B cell (primary cell): Measurements from ENCODE around the gene ORAI2. TPM values are rescaled to one million over a fixed set of nuclear protein-coding genes. Genes with fewer than 3 reads are reported as not detected.
"Not testable (repeated sequence)": the region's sequence is repeated elsewhere in the genome, so short reads cannot be mapped to it uniquely, and the experiment has no call there.

Experiments used
- ATAC-seq: fragments of 200-7000 bp; cut with Tn5 transposase; one replicate; pipeline ENCODE4 v1.10.0; 2021; ENCODE audit warnings: low read depth, mild to moderate bottlenecking, moderate number of reproducible peaks, moderate library complexity
- CTCF ChIA-PET: fragments of 350-600 bp; sonication (Branson Sonifier 250); formaldehyde crosslinking; loops from one replicate; lab custom pipeline; 2021; ENCODE audit warnings: antibody characterized with exemption, inconsistent platforms; lab: Charles Lee
- POLR2A ChIA-PET: fragments of 350-600 bp; sonication (Branson Sonifier 250); formaldehyde crosslinking; loops from one replicate; lab custom pipeline; 2021; ENCODE audit warnings: antibody characterized with exemption; lab: Charles Lee
- DNase-seq: peaks from one replicate; pipeline ENCODE4 v3.0.0; 2013
- H2AFZ ChIP-seq: 2 replicates; pipeline ENCODE4 v1.6.1; 2012; ENCODE audit warnings: mild to moderate bottlenecking, low read depth, low read length; ENCODE audit not compliant: insufficient read depth, poor library complexity, severe bottlenecking
- H3K27ac ChIP-seq, 2 donors: 1 replicate in 1 of 2; 2 replicates in 1 of 2; pipeline ENCODE4 v1.5.1; 2012 to 2013; ENCODE audit warnings: low read length in 2 of 2, mild to moderate bottlenecking in 2 of 2, moderate library complexity in 1 of 2
- H3K27me3 ChIP-seq, 4 experiments: fragments of 200-600 bp in 1 of 4; sonication (generic) in 1 of 4; replicated peaks in 1 of 4; 1 replicate in 2 of 4; 2 replicates in 2 of 4; pipeline versions ENCODE4 v1.6.1 to v1.7.0; 2013 to 2016; ENCODE audit warnings: low read length in 3 of 4, mild to moderate bottlenecking in 2 of 4, mixed read lengths in 1 of 4, moderate library complexity in 1 of 4; ENCODE audit not compliant: insufficient read depth in 4 of 4, control insufficient read depth in 3 of 4; ENCODE audit errors: control extremely low read depth in 1 of 4
- H3K36me3 ChIP-seq, 2 experiments: replicated peaks in 1 of 2; 1 replicate in 1 of 2; 2 replicates in 1 of 2; pipeline versions ENCODE4 v1.6.1 to v1.7.1; 2013; ENCODE audit warnings: low read length in 1 of 2; ENCODE audit not compliant: insufficient read depth in 2 of 2, control insufficient read depth in 1 of 2; ENCODE audit errors: control extremely low read depth in 1 of 2, extremely low read depth in 1 of 2
- H3K4me1 ChIP-seq, 2 donors: fragments of 200-600 bp in 1 of 2; sonication (generic) in 1 of 2; 1 replicate in 1 of 2; 2 replicates in 1 of 2; pipeline versions ENCODE4 v1.5.1 to v1.6.1; 2013 to 2017; ENCODE audit warnings: low read length in 2 of 2; ENCODE audit not compliant: control insufficient read depth in 2 of 2, insufficient read depth in 2 of 2
- H3K4me2 ChIP-seq: replicated peaks from 2 replicates; pipeline ENCODE3; 2012; ENCODE audit warnings: mild to moderate bottlenecking, low read depth, low read length; ENCODE audit not compliant: poor library complexity, severe bottlenecking
- H3K4me3 ChIP-seq, 5 experiments: fragments of 200-600 bp in 1 of 5; sonication (generic) in 1 of 5; 1 replicate in 3 of 5; 2 replicates in 2 of 5; pipeline versions ENCODE4 v1.5.1 to v1.7.0; 2011 to 2016; ENCODE audit warnings: low read length in 4 of 5, mild to moderate bottlenecking in 4 of 5, low read depth in 2 of 5, control low read depth in 1 of 5, moderate library complexity in 1 of 5; ENCODE audit not compliant: insufficient read depth in 1 of 5; ENCODE audit errors: control extremely low read depth in 1 of 5, extremely low read depth in 1 of 5
- H3K79me2 ChIP-seq: fragments of 200-600 bp; sonication (generic); one replicate; pipeline ENCODE4 v1.6.0; 2016; ENCODE audit warnings: low read length; ENCODE audit not compliant: control insufficient read depth, insufficient read depth
- H3K9ac ChIP-seq: fragments of 200-600 bp; sonication (generic); 2 replicates; pipeline ENCODE4 v1.6.1; 2017; ENCODE audit warnings: mild to moderate bottlenecking, low read length, moderate library complexity
- H3K9me3 ChIP-seq, 3 donors: one replicate each; pipeline versions ENCODE4 v1.6.1 to v1.7.1; 2013; ENCODE audit warnings: low read length in 2 of 3; ENCODE audit not compliant: control insufficient read depth in 2 of 3, insufficient read depth in 1 of 3; ENCODE audit errors: control extremely low read depth in 1 of 3
- H4K20me1 ChIP-seq: 2 replicates; pipeline ENCODE4 v1.6.0; 2012; ENCODE audit warnings: mild to moderate bottlenecking, low read length; ENCODE audit not compliant: insufficient read depth, control insufficient read depth, poor library complexity, severe bottlenecking
- H3K27ac Mint-ChIP-seq: one replicate; pipeline ENCODE4 v1.8.0; 2021; ENCODE audit warnings: mixed read lengths
- H3K27me3 Mint-ChIP-seq: one replicate; pipeline ENCODE4 v1.8.0; 2021; ENCODE audit warnings: mixed read lengths
- H3K4me1 Mint-ChIP-seq: one replicate; pipeline ENCODE4 v1.8.0; 2021; ENCODE audit warnings: mixed read lengths
- H3K4me3 Mint-ChIP-seq: one replicate; pipeline ENCODE4 v1.8.0; 2021; ENCODE audit warnings: mixed read lengths
- H3K9me3 Mint-ChIP-seq: one replicate; pipeline ENCODE4 v1.8.0; 2022; ENCODE audit warnings: mixed read lengths; ENCODE audit not compliant: insufficient read depth
- WGBS: methylation state at CpG from one replicate; pipeline ENCODE4 v1.1.5; 2013; ENCODE audit warnings: missing lambda C conversion rate; ENCODE audit not compliant: insufficient coverage; 5-methylcytosine and 5-hydroxymethylcytosine counted together
- intact Hi-C: fragments of 100-400 bp; cut with micrococcal nuclease; formaldehyde crosslinking; loops from one replicate; pipeline ENCODE4 v1.10.0; 2022
- polyA plus RNA-seq: library from polyadenylated mRNA; depleted of rRNA; stranded (reverse); fragments of >200 nt; gene quantifications from 2 replicates; pipeline ENCODE4 v1.2.3, GENCODE V29; 2012
- total RNA-seq, 2 donors: library from RNA; stranded (reverse); fragments of 120-200 nt in 1 of 2; gene quantifications; 1 replicate in 1 of 2; 2 replicates in 1 of 2; pipeline versions ENCODE4 v1.2.3 to v1.2.4, GENCODE V29; 2013 to 2022

ORAI2 gene
- total and polyA plus RNA-seq, 2 donors (not counting 1 experiment from before 2014, with no cell fraction given) = 177 to 450 TPM

GRCh38 chr7:102494026-102494425, 60.7 kb downstream of the ORAI2 start:
- H3K4me3 ChIP-seq = peak overlapping the region in 3 of 5 experiments; percentile 40
- H3K4me2 ChIP-seq, H3K27me3 Mint-ChIP-seq, H4K20me1 ChIP-seq, H3K36me3 ChIP-seq, H3K27ac Mint-ChIP-seq, ATAC-seq, H3K9me3 Mint-ChIP-seq, H3K9me3 ChIP-seq, H3K4me3 Mint-ChIP-seq, H3K4me1 ChIP-seq, intact Hi-C loops, H3K79me2 ChIP-seq, H3K27ac ChIP-seq, H2AFZ ChIP-seq, CTCF ChIA-PET, H3K27me3 ChIP-seq, H3K9ac ChIP-seq, POLR2A ChIA-PET, H3K4me1 Mint-ChIP-seq, DNase-seq: not testable (repeated sequence)
- WGBS = no CpG with 5 or more reads among the region's 15 CpGs

- H3K79me2 ChIP-seq, H3K27me3 ChIP-seq, H3K4me2 ChIP-seq, H3K36me3 ChIP-seq, H4K20me1 ChIP-seq, H3K4me3 ChIP-seq, H3K4me1 Mint-ChIP-seq, H3K27ac ChIP-seq, intact Hi-C loops, CTCF ChIA-PET, H3K27me3 Mint-ChIP-seq, H3K4me1 ChIP-seq, DNase-seq, H3K9me3 ChIP-seq, POLR2A ChIA-PET, H3K9ac ChIP-seq, H2AFZ ChIP-seq, H3K4me3 Mint-ChIP-seq, H3K9me3 Mint-ChIP-seq, H3K27ac Mint-ChIP-seq: not testable (repeated sequence)
- ATAC-seq = peak; percentile 73
- WGBS = no CpG with 5 or more reads among the region's 67 CpGs
These were observed 61.2 kb downstream of the ORAI2 start for GRCh38 chr7:102494473-102495149.

- H3K4me2 ChIP-seq, intact Hi-C loops, H3K4me1 ChIP-seq, H3K9me3 ChIP-seq, POLR2A ChIA-PET, H3K9me3 Mint-ChIP-seq, H3K4me3 ChIP-seq, H3K4me3 Mint-ChIP-seq, H3K27me3 Mint-ChIP-seq, ATAC-seq, H3K79me2 ChIP-seq, H4K20me1 ChIP-seq, H2AFZ ChIP-seq, DNase-seq, CTCF ChIA-PET, H3K4me1 Mint-ChIP-seq, H3K9ac ChIP-seq, H3K27me3 ChIP-seq, H3K27ac Mint-ChIP-seq, H3K27ac ChIP-seq, H3K36me3 ChIP-seq: not testable (repeated sequence)
- WGBS = no CpG with 5 or more reads among the region's 10 CpGs
These were observed 63.5 kb downstream of the ORAI2 start for GRCh38 chr7:102496861-102497260.

GRCh38 chr7:102497308-102497707, 63.9 kb downstream of the ORAI2 start:
- DNase-seq, H3K9ac ChIP-seq, POLR2A ChIA-PET, H2AFZ ChIP-seq, H4K20me1 ChIP-seq, H3K27me3 Mint-ChIP-seq, H3K4me1 Mint-ChIP-seq, H3K27ac ChIP-seq, H3K36me3 ChIP-seq, H3K79me2 ChIP-seq, H3K4me3 Mint-ChIP-seq, ATAC-seq, intact Hi-C loops, H3K9me3 ChIP-seq, CTCF ChIA-PET, H3K4me3 ChIP-seq, H3K4me2 ChIP-seq, H3K4me1 ChIP-seq, H3K27ac Mint-ChIP-seq, H3K27me3 ChIP-seq, H3K9me3 Mint-ChIP-seq: not testable (repeated sequence)
- no CpG with 5 or more reads among the region's 5 CpGs for WGBS
